Measurements from ENCODE around the gene VAMP2.

DNA sequence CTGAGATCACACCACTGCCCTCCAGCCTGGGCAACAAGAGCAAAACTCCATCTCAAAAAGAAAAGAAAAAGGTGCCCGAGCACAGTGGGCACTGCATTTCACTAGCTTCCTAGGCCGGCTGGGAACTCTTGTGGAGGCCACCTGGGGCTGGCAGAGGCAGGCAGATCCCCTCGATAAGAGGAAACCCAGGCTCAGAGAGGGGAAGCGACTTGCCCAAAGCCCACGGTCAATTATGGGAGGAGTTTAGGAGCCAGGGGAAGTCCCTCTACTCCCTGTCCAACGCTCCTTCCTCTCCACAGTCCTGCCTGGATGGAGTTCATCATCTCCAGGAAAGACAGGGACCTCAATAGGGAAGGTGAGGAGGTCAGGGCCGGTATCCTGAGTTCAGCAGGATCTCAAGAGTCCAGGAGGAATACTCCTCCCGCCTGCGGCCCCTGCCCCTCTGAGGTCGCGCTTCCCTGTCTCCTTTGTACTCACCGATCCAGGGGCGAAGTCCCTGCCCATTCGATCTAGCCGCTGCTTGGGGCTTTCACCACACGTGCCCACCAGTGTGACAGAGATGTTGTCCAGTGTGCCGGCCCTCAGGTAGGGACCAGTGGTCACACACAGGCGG lies 45.3 kb downstream of the VAMP2 start:
- TF ChIP-seq MXI1 (IDR thresholded peaks at IDR 0.05; ENCODE audit: low read depth, low read length): no peak
- TF ChIP-seq, protein P1, sequence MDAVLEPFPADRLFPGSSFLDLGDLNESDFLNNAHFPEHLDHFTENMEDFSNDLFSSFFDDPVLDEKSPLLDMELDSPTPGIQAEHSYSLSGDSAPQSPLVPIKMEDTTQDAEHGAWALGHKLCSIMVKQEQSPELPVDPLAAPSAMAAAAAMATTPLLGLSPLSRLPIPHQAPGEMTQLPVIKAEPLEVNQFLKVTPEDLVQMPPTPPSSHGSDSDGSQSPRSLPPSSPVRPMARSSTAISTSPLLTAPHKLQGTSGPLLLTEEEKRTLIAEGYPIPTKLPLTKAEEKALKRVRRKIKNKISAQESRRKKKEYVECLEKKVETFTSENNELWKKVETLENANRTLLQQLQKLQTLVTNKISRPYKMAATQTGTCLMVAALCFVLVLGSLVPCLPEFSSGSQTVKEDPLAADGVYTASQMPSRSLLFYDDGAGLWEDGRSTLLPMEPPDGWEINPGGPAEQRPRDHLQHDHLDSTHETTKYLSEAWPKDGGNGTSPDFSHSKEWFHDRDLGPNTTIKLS (IDR thresholded peaks at IDR 0.05; ENCODE audit: borderline replicate concordance, low read depth): no peak
- TF ChIP-seq, protein P2, sequence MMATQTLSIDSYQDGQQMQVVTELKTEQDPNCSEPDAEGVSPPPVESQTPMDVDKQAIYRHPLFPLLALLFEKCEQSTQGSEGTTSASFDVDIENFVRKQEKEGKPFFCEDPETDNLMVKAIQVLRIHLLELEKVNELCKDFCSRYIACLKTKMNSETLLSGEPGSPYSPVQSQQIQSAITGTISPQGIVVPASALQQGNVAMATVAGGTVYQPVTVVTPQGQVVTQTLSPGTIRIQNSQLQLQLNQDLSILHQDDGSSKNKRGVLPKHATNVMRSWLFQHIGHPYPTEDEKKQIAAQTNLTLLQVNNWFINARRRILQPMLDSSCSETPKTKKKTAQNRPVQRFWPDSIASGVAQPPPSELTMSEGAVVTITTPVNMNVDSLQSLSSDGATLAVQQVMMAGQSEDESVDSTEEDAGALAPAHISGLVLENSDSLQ (IDR thresholded peaks at IDR 0.05): no peak
- no peak for TF ChIP-seq BRCA1 (IDR thresholded peaks at IDR 0.05)
- no peak for TF ChIP-seq BRCA1 (CRISPR knock-in tag; IDR thresholded peaks at IDR 0.05)
- no peak for TF ChIP-seq PHF20 (IDR thresholded peaks at IDR 0.05; ENCODE audit: partially characterized antibody)
- no peak for TF ChIP-seq CEBPB (tag; IDR thresholded peaks at IDR 0.05)
